Activated T-cell treated with anti-CD3 and anti-CD28 coated beads, Interleukin-2, amount 50 U/mL, for 24 hours (primary cell): Measurements from ENCODE around the gene NISCH.
A peak's percentile ranks its signal among the peaks of the same experiment; 100 is the strongest.

Source experiments
- DNase-seq: peaks from one replicate; pipeline ENCODE4 v3.0.0-alpha.2; 2020
- H3K27ac Mint-ChIP-seq: 2 replicates; pipeline ENCODE4 v1.8.0; 2020; ENCODE audit warnings: mild to moderate bottlenecking, mixed read lengths
- H3K27me3 Mint-ChIP-seq: 2 replicates; pipeline ENCODE4 v1.8.0; 2020; ENCODE audit warnings: mixed read lengths
- H3K36me3 Mint-ChIP-seq: 2 replicates; pipeline ENCODE4 v1.8.0; 2020; ENCODE audit warnings: low read depth, mixed read lengths
- H3K4me1 Mint-ChIP-seq: 2 replicates; pipeline ENCODE4 v1.8.0; 2020; ENCODE audit warnings: low read depth, mixed read lengths
- H3K4me3 Mint-ChIP-seq: 2 replicates; pipeline ENCODE4 v1.8.0; 2020; ENCODE audit warnings: mild to moderate bottlenecking, moderate library complexity, mixed read lengths
- H3K9me3 Mint-ChIP-seq: 2 replicates; pipeline ENCODE4 v1.8.0; 2020; ENCODE audit warnings: mixed read lengths

NISCH gene

DNA sequence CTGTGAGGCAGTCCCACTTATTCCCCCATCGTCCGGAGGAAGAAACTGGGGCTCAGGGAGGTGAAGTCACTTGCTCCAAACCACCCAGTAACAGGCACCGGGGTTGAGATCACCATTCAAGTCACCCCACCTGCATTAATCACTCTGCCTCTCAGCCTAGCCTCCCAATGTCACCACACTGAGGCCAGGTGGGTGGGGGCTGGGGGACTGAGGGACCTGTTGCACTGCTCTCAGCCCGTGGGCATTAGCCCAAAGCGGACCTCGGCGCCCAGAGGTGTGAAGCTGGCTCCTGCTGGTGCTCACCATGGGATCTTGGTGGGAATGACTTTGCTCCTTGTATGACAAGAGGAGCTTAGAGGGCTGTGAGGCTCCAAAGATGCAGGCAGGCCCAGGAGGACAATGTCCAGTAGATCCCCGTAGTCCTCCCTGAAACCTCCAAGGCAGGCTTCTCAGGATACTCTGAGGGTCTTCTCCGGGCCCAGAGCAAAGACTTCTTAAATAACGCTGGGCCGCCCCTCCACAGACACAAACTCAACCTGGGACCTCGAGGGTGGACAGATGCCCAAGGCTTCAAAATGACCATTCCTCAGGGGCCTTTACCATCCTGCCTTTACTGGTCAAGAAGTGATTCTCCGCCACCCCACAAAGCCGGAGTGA is 76.6 kb downstream of the NISCH start:
- no peaks in the 10 kb centered on the region for H3K9me3 Mint-ChIP-seq
- peak overlapping the region; percentile 74 for H3K27ac Mint-ChIP-seq
- peaks cover 20% of the 10 kb centered on the region for H3K4me1 Mint-ChIP-seq
- H3K4me3 Mint-ChIP-seq: peak overlapping the region; percentile 83
- DNase-seq: peak; percentile 28
- H3K36me3 Mint-ChIP-seq: peaks cover 36% of the 10 kb centered on the region
- no peaks in the 10 kb centered on the region for H3K27me3 Mint-ChIP-seq

DNA sequence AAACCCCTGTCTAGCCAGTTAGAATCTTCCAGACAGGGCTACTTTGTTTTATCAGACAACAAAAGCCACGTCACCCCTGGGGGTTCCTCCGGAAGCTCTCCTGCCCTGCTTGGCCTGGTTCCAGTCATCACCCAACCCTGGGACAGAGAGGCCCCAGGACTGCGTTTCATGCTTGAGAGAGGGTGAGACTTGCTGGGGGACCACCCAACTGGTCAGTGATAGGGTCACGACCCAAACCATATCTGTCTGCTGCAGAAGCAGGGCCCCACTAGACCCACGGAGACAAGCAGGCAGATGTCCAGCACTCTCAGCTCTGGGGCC is 77.1 kb downstream of the NISCH start:
- DNase-seq: peak; percentile 48
- H3K9me3 Mint-ChIP-seq: no peaks in the 10 kb centered on the region
- peak overlapping the region; percentile 83 for H3K4me3 Mint-ChIP-seq
- peaks cover 23% of the 10 kb centered on the region for H3K4me1 Mint-ChIP-seq
- H3K27ac Mint-ChIP-seq: peak overlapping the region; percentile 74
- H3K27me3 Mint-ChIP-seq: no peaks in the 10 kb centered on the region
- H3K36me3 Mint-ChIP-seq: peaks cover 36% of the 10 kb centered on the region

- peaks cover 28% of the 10 kb centered on the region for H3K4me1 Mint-ChIP-seq
- H3K27me3 Mint-ChIP-seq: no peaks in the 10 kb centered on the region
- no peaks in the 10 kb centered on the region for H3K9me3 Mint-ChIP-seq
- H3K4me3 Mint-ChIP-seq: peak overlapping the region; percentile 83
- H3K27ac Mint-ChIP-seq: peak overlapping the region; percentile 74
- H3K36me3 Mint-ChIP-seq: peaks cover 36% of the 10 kb centered on the region
- DNase-seq: peak; percentile 64
These were observed 77.6 kb downstream of the NISCH start for GRCh38 chr3:52532838-52533622.

GRCh38 chr3:52533623-52534280 is 78.3 kb downstream of the NISCH start, which contains the start of gene NT5DC2:
Gene NT5DC2, minus strand, starts transcription at chr3:52533857. Its CDS starts 120 bp downstream, at chr3:52533737.
- peak; percentile 82 for DNase-seq
- Mint-ChIP-seq H3K36me3 (peaks cover 35% of the 10 kb centered on the region), H3K27me3 (no peaks in the 10 kb centered on the region)

GRCh38 chr3:52534281-52535183 is 79.1 kb downstream of the NISCH start:
- Mint-ChIP-seq H3K9me3 (no peaks in the 10 kb centered on the region), H3K36me3 (peaks cover 38% of the 10 kb centered on the region), H3K4me1 (peaks cover 41% of the 10 kb centered on the region), H3K27ac (peak overlapping the region; percentile 73), H3K27me3 (no peaks in the 10 kb centered on the region), H3K4me3 (peak overlapping the region; percentile 76)
- DNase-seq: peak; percentile 34

More at GRCh38 chr3:52533623-52534280, 78.3 kb downstream of the NISCH start, which contains the start of gene NT5DC2:
- no peaks in the 10 kb centered on the region for H3K9me3 Mint-ChIP-seq
- peaks cover 34% of the 10 kb centered on the region for H3K4me1 Mint-ChIP-seq
- peak within 1 kb of the TSS; percentile 74 for H3K27ac Mint-ChIP-seq
- peak within 1 kb of the TSS; percentile 83 for H3K4me3 Mint-ChIP-seq

- Mint-ChIP-seq H3K27ac (peak overlapping the region; percentile 73), H3K4me3 (peak overlapping the region; percentile 96), H3K9me3 (no peaks in the 10 kb centered on the region), H3K27me3 (no peaks in the 10 kb centered on the region), H3K4me1 (peaks cover 49% of the 10 kb centered on the region), H3K36me3 (peaks cover 46% of the 10 kb centered on the region)
- peak; percentile 28 for DNase-seq
These were observed 80.2 kb downstream of the NISCH start for GRCh38 chr3:52535411-52536111.

- H3K27me3 Mint-ChIP-seq: no peaks in the 10 kb centered on the region
- peak overlapping the region; percentile 96 for H3K4me3 Mint-ChIP-seq
- H3K36me3 Mint-ChIP-seq: peaks cover 50% of the 10 kb centered on the region
- peaks cover 54% of the 10 kb centered on the region for H3K4me1 Mint-ChIP-seq
- no peak for DNase-seq
- peak overlapping the region; percentile 96 for H3K27ac Mint-ChIP-seq
- no peaks in the 10 kb centered on the region for H3K9me3 Mint-ChIP-seq
These were observed 80.6 kb downstream of the NISCH start for GRCh38 chr3:52536112-52536368.

- Mint-ChIP-seq H3K4me1 (peaks cover 58% of the 10 kb centered on the region), H3K36me3 (peaks cover 56% of the 10 kb centered on the region), H3K9me3 (no peaks in the 10 kb centered on the region), H3K27ac (peak within 1 kb of the TSS; percentile 96), H3K4me3 (peak within 1 kb of the TSS; percentile 96), H3K27me3 (no peaks in the 10 kb centered on the region)
- DNase-seq: peak; percentile 98
These were observed 81.2 kb downstream of the NISCH start, which contains the start of gene UQCC5 for GRCh38 chr3:52536369-52537164. Gene UQCC5, plus strand, starts transcription at chr3:52536605. Its CDS starts 151 bp downstream, at chr3:52536756.

GRCh38 chr3:52537165-52537620 is 81.8 kb downstream of the NISCH start:
- no peaks in the 10 kb centered on the region for H3K9me3 Mint-ChIP-seq
- peaks cover 62% of the 10 kb centered on the region for H3K36me3 Mint-ChIP-seq
- no peaks in the 10 kb centered on the region for H3K27me3 Mint-ChIP-seq
- H3K4me1 Mint-ChIP-seq: peaks cover 56% of the 10 kb centered on the region
- no peak for DNase-seq
- peak overlapping the region; percentile 96 for H3K4me3 Mint-ChIP-seq
- peak overlapping the region; percentile 96 for H3K27ac Mint-ChIP-seq

GRCh38 chr3:52537726-52538421 is 82.5 kb downstream of the NISCH start:
- H3K27ac Mint-ChIP-seq: peak overlapping the region; percentile 96
- H3K4me1 Mint-ChIP-seq: peaks cover 51% of the 10 kb centered on the region
- peak overlapping the region; percentile 96 for H3K4me3 Mint-ChIP-seq
- H3K9me3 Mint-ChIP-seq: no peaks in the 10 kb centered on the region
- no peaks in the 10 kb centered on the region for H3K27me3 Mint-ChIP-seq
- DNase-seq: peak; percentile 31
- H3K36me3 Mint-ChIP-seq: peaks cover 59% of the 10 kb centered on the region

DNA sequence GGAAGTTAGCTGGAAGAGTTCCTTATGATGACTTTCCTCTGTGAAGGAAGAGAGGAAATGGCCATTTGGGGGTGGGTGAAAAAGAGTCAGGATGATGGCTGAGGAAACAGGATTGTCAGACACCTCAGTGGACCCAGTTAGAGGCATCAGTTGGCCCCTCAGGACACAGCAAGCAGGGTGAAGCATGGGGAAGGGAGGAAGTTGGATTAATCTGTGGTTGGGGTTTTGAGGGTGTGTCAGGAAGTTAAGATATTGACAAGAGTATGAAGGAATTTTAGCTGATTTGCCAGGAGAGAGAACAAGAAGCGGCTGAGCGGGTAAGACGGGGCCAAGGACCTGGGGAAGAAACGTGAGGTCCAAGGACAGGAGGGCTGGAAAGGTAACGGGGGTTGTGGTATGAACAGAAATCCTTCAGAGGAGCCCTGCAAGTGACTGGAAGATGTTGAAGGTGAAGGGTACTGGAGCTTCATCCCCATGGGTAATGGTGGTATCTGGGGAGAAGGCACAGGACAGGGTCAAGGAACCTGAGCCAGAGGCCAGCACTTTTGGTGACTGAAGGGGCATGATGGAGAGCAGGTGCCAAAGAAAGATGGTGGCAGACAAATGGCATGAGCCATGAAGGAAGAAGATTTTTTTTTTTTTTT is 83.7 kb downstream of the NISCH start:
- no peak for DNase-seq
- Mint-ChIP-seq H3K9me3 (no peaks in the 10 kb centered on the region), H3K27me3 (no peaks in the 10 kb centered on the region), H3K36me3 (peaks cover 67% of the 10 kb centered on the region), H3K4me3 (peak overlapping the region; percentile 96), H3K4me1 (peaks cover 51% of the 10 kb centered on the region), H3K27ac (peak overlapping the region; percentile 83)

- Mint-ChIP-seq H3K4me3 (no peak overlapping the region), H3K27ac (peak overlapping the region; percentile 34), H3K27me3 (no peaks in the 10 kb centered on the region), H3K9me3 (no peaks in the 10 kb centered on the region), H3K36me3 (peaks cover 84% of the 10 kb centered on the region), H3K4me1 (peaks cover 41% of the 10 kb centered on the region)
- DNase-seq: no peak
These were observed 85.6 kb downstream of the NISCH start for GRCh38 chr3:52541050-52541449.
